GM21737 (cell line): ENCODE results near the gene JAGN1.
"Not testable (repeated sequence)": the region's sequence is repeated elsewhere in the genome, so short reads cannot be mapped to it uniquely, and the experiment has no call there.

Source experiments
- ATAC-seq: cut with Tn5 transposase; IDR thresholded peaks from one replicate; pipeline ENCODE4 v1.9.1; 2021; ENCODE audit warnings: mild to moderate bottlenecking, moderate library complexity; ENCODE audit not compliant: unreplicated experiment

JAGN1 gene

DNA sequence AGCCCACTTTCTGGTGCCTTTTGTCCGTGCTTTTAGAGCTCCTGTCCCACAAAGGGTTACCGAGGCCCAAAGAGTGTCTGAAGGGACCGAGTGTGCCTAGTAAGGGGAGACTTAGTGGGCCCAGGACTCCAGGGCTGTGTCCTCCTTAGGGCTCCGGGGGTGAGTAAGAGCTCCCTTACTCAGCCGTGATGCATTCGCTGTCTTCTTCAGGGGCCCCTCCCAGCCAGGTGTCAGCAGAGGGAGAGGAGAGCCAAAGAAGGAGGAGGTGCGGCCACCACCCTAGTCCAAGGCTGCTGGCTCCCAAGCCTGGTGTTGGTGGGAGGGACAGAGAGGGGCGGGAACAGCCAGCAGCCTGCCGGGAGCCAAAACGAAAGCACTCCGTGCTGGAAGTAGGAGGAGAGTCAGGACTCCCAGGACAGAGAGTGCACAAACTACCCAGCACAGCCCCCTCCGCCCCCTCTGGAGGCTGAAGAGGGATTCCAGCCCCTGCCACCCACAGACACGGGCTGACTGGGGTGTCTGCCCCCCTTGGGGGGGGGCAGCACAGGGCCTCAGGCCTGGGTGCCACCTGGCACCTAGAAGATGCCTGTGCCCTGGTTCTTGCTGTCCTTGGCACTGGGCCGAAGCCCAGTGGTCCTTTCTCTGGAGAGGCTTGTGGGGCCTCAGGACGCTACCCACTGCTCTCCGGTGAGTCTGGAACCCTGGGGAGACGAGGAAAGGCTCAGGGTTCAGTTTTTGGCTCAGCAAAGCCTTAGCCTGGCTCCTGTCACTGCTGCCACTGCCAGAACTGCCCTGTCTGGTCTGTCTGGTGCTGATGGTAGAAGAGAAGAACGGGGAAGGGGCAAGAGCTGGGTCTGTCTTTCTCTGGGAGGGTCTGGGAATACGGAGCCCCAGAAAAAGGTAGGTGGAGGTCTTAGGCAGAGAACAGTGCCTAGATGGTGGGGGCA lies 26.6 kb downstream of the JAGN1 start, which contains the start of gene IL17RC:
IL17RC (plus strand) TSS at position 365 of the 947 bp plus-strand sequence; CDS start at position 583, 218 bp downstream.
- ATAC-seq: no peak

DNA sequence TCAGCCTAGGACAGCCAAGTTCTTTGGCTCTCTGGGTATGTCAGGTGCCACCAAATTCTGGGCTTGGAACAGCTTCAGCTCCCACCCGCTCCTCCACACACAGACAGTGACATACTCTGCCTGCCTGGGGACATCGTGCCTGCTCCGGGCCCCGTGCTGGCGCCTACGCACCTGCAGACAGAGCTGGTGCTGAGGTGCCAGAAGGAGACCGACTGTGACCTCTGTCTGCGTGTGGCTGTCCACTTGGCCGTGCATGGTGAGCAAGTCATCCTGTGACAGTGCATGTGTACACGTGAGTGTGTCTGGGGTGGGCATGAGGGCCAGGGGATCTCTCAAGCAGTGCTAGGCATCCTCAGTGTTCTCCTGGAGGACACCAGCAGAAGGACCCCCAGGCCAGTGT lies 27.4 kb downstream of the JAGN1 start:
- ATAC-seq: no peak

DNA sequence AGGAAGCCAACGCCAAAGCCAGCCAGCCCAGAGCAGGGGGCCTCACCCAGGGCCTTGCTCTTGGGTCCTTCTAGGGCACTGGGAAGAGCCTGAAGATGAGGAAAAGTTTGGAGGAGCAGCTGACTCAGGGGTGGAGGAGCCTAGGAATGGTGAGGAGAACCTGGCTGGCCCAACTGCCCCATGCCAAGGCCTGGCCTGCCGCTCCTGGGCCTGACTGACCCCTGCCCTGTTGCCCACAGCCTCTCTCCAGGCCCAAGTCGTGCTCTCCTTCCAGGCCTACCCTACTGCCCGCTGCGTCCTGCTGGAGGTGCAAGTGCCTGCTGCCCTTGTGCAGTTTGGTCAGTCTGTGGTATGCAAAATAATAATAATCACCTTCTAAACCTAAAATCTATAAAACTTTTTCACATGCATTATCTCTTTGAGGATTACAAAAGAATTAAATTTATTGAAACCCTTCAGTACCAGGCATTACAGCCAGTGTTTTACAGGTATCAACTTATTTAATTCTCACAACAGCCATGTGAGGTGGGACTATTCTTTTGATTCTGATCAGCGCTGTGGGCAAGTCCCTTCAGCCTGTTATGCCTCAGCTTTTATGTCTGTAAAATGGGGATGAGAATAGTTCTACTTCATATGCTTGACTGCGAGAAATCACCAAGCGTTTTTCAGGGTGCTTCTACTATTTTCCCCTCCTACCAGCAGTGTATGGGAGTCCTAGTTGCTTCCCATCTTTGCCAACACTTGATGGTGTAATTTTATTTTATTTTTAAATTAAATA lies 28.0 kb downstream of the JAGN1 start:
- ATAC-seq: no peak

DNA sequence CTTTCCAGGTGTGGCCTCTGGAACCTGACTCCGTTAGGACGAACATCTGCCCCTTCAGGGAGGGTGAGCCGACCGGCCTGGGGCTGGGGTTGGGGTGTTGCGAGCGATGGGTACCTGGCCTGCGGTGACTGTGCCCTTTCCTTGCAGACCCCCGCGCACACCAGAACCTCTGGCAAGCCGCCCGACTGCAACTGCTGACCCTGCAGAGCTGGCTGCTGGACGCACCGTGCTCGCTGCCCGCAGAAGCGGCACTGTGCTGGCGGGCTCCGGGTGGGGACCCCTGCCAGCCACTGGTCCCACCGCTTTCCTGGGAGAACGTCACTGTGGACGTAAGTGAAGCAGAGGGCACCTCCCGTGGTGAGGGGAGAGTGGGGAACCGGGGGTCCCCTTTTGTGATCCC lies 37.7 kb downstream of the JAGN1 start:
- ATAC-seq: no peak

DNA sequence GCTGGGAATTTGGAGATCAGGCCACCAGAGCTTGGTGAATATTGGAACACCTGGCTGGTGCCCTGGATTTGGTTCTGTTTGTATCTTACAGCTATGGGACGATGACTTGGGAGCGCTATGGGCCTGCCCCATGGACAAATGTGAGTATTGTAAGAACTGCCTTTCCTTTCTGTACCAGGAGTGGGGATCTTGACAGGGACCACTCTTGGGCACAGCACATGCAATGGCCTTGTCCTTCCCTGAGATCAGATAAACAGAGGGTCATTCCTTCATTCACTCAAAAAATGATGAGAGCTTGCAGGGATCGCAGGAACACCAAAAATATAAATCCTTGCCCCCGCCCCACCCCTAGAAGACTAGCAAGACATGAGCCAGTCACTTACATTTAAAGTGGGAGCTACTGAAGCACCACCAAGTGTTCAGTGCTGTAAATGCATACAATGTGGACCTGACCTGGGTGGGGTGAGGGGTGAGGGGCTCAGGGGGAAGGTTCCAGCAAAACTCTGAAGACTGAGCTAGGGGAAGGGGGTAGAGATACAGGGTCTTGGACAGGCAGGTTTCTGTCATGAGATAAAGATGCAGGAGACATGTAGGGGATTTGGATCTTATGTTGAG lies 40.5 kb downstream of the JAGN1 start:
- no peak for ATAC-seq

DNA sequence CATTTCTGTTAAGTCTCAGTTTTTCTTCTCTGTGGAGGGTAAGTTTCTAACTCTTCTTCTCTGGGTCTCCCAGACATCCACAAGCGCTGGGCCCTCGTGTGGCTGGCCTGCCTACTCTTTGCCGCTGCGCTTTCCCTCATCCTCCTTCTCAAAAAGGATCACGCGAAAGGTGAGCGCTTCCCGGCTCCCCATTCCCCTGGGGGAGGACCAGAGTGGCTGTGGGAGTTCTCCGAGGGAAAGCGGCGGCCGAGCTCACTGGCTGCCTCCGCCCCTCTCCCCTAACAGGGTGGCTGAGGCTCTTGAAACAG lies 42.1 kb downstream of the JAGN1 start:
- no peak for ATAC-seq

DNA sequence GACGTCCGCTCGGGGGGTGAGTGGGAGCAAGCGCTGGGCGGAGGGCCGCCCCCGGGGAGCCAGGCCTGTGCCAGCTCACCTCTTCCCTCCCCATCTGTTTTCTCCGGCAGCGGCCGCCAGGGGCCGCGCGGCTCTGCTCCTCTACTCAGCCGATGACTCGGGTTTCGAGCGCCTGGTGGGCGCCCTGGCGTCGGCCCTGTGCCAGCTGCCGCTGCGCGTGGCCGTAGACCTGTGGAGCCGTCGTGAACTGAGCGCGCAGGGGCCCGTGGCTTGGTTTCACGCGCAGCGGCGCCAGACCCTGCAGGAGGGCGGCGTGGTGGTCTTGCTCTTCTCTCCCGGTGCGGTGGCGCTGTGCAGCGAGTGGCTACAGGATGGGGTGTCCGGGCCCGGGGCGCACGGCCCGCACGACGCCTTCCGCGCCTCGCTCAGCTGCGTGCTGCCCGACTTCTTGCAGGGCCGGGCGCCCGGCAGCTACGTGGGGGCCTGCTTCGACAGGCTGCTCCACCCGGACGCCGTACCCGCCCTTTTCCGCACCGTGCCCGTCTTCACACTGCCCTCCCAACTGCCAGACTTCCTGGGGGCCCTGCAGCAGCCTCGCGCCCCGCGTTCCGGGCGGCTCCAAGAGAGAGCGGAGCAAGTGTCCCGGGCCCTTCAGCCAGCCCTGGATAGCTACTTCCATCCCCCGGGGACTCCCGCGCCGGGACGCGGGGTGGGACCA lies 42.6 kb downstream of the JAGN1 start:
- ATAC-seq: peak; percentile 69

DNA sequence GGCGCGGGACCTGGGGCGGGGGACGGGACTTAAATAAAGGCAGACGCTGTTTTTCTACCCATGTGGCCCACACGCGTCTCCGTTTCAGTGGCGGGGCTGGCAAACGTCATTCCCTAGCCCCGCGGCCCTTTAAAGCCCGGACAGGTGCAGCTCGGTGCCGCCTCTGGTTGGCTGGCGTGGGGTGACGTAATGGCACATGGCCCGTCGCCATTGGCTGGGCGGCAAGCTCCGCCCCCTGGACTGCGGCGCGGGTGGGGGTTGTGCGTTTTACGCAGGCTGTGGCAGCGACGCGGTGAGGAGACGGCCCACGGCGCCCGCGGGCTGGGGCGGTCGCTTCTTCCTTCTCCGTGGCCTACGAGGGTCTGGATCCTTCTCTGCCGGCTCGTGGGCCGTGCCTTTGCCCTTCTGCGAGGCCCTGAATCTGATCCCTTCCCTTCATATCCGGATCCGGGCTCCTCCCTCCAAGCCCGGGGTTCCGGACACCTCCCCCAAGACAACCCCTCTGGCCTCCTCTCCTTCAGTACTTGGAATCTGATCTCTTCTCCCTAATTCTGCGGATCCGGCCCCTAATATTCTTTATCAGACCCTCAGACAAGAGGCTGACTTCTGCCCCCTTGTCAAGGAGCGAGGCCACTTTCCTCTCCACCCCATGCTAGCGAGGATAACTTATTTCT lies 43.3 kb downstream of the JAGN1 start, which contains the start of gene CRELD1:
CRELD1 (plus strand) TSS at position 274 of the 674 bp plus-strand sequence. CDS start 605 bp downstream, outside the sequence.
- peak; percentile 78 for ATAC-seq

DNA sequence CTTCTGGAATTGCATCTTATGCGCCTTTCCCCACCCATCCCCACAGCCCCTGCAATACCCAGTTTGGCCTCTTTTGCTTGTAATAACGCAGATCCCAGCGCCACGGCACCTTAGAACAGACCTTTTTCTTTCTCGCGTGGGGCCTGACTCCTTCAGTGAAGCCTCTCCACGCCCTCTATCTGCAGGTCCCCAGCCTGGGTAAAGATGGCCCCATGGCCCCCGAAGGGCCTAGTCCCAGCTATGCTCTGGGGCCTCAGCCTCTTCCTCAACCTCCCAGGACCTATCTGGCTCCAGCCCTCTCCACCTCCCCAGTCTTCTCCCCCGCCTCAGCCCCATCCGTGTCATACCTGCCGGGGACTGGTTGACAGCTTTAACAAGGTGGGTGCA lies 43.8 kb downstream of the JAGN1 start:
- ATAC-seq: no peak

DNA sequence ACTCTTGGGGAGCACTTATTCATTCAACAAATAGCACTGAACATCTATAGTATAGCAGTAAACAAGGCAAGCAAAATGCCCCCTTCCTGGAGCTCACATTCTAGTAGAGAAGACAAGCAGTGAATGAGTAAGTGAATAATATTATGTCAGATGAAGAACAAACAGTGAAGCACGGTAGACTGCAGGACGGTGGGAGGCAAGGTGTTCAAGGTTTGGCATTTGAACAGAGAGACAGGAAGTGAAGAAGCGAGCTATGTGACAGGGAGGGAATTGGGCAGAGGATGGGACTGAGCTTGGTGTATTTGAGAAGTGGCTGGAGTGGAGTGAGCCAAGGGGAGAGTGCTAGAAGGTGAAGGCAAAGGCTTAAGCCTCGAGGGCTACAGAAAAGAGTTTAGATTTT lies 44.6 kb downstream of the JAGN1 start:
- ATAC-seq: no peak

DNA sequence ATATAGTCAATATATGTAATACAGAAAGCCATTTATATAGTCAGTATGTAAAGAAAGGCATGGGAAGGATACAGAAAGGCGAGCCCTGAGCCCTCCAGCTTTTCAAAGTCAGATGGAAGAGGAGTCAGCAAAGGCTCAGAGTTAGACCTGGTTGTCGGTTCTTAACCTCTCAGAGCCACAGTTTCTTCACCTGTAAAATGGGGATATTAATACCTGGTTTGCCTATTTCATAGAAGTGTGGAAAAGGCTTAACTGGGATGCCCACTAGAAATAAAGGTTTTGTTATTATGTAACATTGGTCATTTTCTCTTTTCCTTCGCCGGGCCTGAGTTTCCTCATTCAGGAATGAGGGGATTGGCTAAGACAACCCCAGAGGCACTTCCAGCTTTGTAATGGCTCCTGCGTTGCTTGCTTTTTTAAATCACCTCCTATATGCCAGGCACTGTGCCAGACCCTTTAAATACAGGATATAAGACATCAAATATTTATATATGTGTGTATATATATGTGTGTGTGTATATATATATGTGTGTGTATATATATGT lies 45.6 kb downstream of the JAGN1 start:
- no peak for ATAC-seq

DNA sequence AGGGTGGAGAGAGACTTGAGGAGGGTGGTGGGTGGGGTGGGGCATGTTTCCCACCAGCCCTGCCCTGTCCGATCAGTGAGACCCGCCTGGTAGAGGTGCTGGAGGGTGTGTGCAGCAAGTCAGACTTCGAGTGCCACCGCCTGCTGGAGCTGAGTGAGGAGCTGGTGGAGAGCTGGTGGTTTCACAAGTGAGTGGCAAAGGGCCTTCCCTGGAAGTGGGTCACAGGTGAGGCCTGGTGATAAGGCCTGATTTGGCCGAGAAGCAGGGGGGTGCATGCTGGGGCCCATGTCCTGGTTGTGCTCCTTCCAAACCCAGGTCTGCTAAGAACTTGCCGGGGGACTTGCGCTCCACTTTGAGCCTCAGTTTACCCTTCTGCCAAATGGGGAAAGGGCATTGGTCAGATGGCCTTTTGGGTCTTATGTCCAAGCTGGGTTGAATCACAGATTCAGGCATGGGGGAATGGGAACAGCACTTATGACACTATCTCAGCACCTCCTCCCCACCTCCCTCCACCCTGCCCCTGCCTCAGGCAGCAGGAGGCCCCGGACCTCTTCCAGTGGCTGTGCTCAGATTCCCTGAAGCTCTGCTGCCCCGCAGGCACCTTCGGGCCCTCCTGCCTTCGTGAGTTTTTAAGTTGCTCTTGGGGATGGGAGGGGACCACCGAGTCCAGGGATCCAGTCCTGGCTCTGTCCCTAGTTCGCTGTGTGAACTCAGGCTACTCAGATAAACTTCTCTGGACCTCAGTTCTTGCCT lies 47.3 kb downstream of the JAGN1 start:
- ATAC-seq: no peak

DNA sequence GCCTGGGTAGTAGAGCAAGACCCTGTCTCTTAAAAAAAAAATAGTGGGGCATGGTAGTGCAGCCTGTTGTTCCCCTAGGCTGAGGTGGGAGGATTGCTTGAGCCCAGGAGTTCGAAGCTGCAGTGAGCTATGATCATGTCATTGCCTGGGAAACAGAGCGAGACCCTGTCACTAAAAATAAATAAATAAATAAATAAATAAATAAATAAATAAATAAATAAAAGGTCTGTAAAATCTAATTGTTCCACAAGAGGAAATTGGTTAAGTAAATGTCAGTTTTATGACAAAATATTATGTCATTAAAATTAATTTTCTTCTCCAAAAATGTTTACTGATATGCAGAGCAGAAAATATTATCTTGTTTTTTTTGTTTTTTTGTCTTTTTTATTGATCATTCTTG lies 48.6 kb downstream of the JAGN1 start:
- no peak for ATAC-seq

DNA sequence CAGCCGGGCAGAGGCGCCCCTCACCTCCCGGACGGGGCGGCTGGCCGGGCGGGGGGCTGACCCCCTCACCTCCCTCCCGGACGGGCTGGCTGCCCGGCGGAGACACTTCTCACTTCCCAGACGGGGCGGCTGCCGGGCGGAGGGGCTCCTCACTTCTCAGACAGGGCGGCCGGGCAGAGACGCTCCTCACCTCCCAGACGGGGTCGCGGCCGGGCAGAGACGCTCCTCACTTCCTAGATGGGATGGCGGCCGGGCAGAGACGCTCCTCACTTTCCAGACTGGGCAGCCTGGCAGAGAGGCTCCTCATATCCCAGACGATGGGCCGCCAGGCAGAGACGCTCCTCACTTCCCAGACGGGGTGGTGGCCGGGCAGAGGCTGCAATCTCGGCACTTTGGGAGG lies 49.5 kb downstream of the JAGN1 start:
- ATAC-seq: not testable (repeated sequence)

DNA sequence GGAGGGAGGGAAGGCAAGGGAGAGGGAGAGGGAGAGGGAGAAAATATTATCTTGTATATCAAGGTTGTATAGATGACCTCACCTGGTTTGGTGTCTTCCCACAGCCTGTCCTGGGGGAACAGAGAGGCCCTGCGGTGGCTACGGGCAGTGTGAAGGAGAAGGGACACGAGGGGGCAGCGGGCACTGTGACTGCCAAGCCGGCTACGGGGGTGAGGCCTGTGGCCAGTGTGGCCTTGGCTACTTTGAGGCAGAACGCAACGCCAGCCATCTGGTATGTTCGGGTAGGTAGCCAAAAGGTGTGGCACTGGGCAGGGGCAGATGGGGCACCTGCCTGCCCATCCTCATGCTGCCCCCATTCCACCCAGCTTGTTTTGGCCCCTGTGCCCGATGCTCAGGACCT lies 50.3 kb downstream of the JAGN1 start:
- no peak for ATAC-seq

DNA sequence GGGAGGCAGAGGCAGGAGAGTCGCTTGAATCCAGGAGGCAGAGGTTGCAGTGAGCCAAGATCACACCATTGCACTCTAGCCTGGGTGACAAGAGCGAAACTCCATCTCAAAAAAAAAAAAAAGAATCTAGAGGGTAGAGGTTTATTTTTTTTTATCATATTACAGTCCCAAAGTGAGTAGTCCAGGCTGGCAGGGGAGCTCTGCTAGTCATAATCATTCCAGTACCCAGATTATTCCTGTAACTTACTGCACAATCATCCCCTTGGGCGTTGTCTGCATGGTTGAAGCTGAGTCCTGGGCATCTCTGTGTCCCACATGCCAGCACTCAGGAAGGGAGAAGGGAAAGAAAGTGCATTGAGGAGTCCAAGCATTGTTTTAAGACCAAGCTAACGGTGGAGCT lies 51.8 kb downstream of the JAGN1 start:
- ATAC-seq: no peak

DNA sequence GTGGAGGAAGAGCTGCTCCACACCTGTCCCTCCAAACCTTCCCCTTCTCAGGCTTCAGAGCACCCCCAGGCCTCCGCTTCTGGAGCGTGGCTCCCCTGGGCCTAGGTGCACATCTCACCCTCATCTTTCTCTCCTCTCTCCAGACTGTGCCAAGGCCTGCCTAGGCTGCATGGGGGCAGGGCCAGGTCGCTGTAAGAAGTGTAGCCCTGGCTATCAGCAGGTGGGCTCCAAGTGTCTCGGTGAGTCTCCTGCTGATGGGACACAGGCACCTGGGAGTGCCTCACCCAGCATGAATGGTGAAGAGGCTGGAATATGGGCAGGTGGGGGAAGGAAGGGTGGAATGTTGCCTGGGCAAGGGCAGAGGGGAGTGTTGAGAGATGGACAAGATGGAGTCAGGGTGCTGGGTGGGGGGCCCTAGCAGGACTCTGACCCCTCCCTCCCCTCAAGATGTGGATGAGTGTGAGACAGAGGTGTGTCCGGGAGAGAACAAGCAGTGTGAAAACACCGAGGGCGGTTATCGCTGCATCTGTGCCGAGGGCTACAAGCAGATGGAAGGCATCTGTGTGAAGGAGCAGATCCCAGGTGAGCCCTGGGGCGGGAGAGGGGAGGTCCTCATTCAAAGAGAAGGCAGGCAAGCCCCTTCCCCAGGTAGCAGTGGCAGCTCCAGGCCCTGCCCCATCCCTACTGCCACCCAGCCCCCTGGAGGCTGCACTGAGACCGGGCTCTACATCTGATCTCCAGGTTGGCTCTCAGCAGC lies 52.7 kb downstream of the JAGN1 start:
- no peak for ATAC-seq
